HUES48 (cell line): ENCODE data around the gene LTC4S.
"Not testable (repeated sequence)": the region's sequence is repeated elsewhere in the genome, so short reads cannot be mapped to it uniquely, and the experiment has no call there.

ENCODE experiments used
- H3K27ac ChIP-seq: one replicate; pipeline ENCODE4 v1.7.0; 2013; ENCODE audit warnings: low read depth, low read length, inconsistent platforms
- H3K27me3 ChIP-seq: 2 replicates; pipeline ENCODE4 v1.6.1; 2013; ENCODE audit warnings: mild to moderate bottlenecking, low read length; ENCODE audit not compliant: control insufficient read depth, insufficient read depth
- H3K36me3 ChIP-seq: 2 replicates; pipeline ENCODE4 v1.6.1; 2013; ENCODE audit warnings: low read length; ENCODE audit not compliant: control insufficient read depth, insufficient read depth
- H3K4me1 ChIP-seq: 2 replicates; pipeline ENCODE4 v1.6.1; 2013; ENCODE audit warnings: mild to moderate bottlenecking, low read length; ENCODE audit not compliant: control insufficient read depth, insufficient read depth
- H3K4me3 ChIP-seq: 2 replicates; pipeline ENCODE4 v1.5.1; 2013; ENCODE audit warnings: mild to moderate bottlenecking, low read depth, low read length
- H3K9ac ChIP-seq: 2 replicates; pipeline ENCODE4 v1.6.1; 2013; ENCODE audit warnings: mild to moderate bottlenecking, low read depth, low read length, moderate library complexity
- H3K9me3 ChIP-seq: 2 replicates; pipeline ENCODE4 v1.6.1; 2013; ENCODE audit warnings: low read length; ENCODE audit not compliant: control insufficient read depth, insufficient read depth

Gene LTC4S

GRCh38 chr5:179793468-179794139 is at the start of gene LTC4S:
Gene LTC4S, plus strand, starts transcription at chr5:179793986. Its CDS starts 95 bp downstream, at chr5:179794081.
- peaks cover 9% of the 10 kb centered on the region; the same call in 1 of the 2 replicates for H3K4me1 ChIP-seq
- H3K9ac ChIP-seq: no peak within 1 kb of the TSS
- no peak within 1 kb of the TSS for H3K27ac ChIP-seq

GRCh38 chr5:179744106-179744505 is 49.7 kb upstream of the LTC4S start:
- H3K4me1 ChIP-seq, H3K9ac ChIP-seq, H3K27ac ChIP-seq, H3K27me3 ChIP-seq, H3K9me3 ChIP-seq, H3K4me3 ChIP-seq: not testable (repeated sequence)
- H3K36me3 ChIP-seq: peaks cover 12% of the 10 kb centered on the region

More at GRCh38 chr5:179793468-179794139, at the start of gene LTC4S:
- Histone ChIP-seq H3K4me3 (no peak within 1 kb of the TSS; the same call in 1 of the 2 replicates), H3K36me3 (peaks cover 14% of the 10 kb centered on the region), H3K27me3 (no peaks in the 10 kb centered on the region), H3K9me3 (no peaks in the 10 kb centered on the region)

GRCh38 chr5:179746872-179747271 is 46.9 kb upstream of the LTC4S start:
- Histone ChIP-seq H3K9me3 (no peaks in the 10 kb centered on the region), H3K9ac (no peak overlapping the region), H3K27ac (no peak overlapping the region), H3K4me1 (no peaks in the 10 kb centered on the region), H3K27me3 (no peaks in the 10 kb centered on the region), H3K36me3 (peaks cover 7% of the 10 kb centered on the region; the same call in 1 of the 2 replicates), H3K4me3 (no peak overlapping the region)

GRCh38 chr5:179747811-179748210 is 46.0 kb upstream of the LTC4S start:
- peaks cover 7% of the 10 kb centered on the region; the same call in 1 of the 2 replicates for H3K36me3 ChIP-seq
- H3K4me1 ChIP-seq: no peaks in the 10 kb centered on the region
- no peak overlapping the region for H3K9ac ChIP-seq
- no peaks in the 10 kb centered on the region for H3K9me3 ChIP-seq
- H3K27ac ChIP-seq: no peak overlapping the region
- no peak overlapping the region for H3K4me3 ChIP-seq
- H3K27me3 ChIP-seq: no peaks in the 10 kb centered on the region

GRCh38 chr5:179749857-179750508 is 43.8 kb upstream of the LTC4S start:
- Histone ChIP-seq H3K9ac (no peak overlapping the region), H3K27me3 (no peaks in the 10 kb centered on the region), H3K4me1 (peaks cover 10% of the 10 kb centered on the region), H3K4me3 (no peak overlapping the region), H3K36me3 (peaks cover 7% of the 10 kb centered on the region; the same call in 1 of the 2 replicates), H3K27ac (no peak overlapping the region), H3K9me3 (no peaks in the 10 kb centered on the region)

GRCh38 chr5:179753971-179754370 is 39.8 kb upstream of the LTC4S start:
- H3K36me3 ChIP-seq: peaks cover 3% of the 10 kb centered on the region; the same call in 1 of the 2 replicates
- no peak overlapping the region for H3K27ac ChIP-seq
- H3K9me3 ChIP-seq: no peaks in the 10 kb centered on the region
- no peak overlapping the region for H3K4me3 ChIP-seq
- no peaks in the 10 kb centered on the region for H3K27me3 ChIP-seq
- H3K4me1 ChIP-seq: peaks cover 16% of the 10 kb centered on the region
- H3K9ac ChIP-seq: no peak overlapping the region

GRCh38 chr5:179755022-179755421 is 38.8 kb upstream of the LTC4S start:
- peaks cover 3% of the 10 kb centered on the region; the same call in 1 of the 2 replicates for H3K36me3 ChIP-seq
- H3K9me3 ChIP-seq: no peaks in the 10 kb centered on the region
- no peak overlapping the region for H3K9ac ChIP-seq
- no peak overlapping the region for H3K4me3 ChIP-seq
- no peaks in the 10 kb centered on the region for H3K27me3 ChIP-seq
- H3K4me1 ChIP-seq: peaks cover 20% of the 10 kb centered on the region
- H3K27ac ChIP-seq: peak overlapping the region; percentile 75

GRCh38 chr5:179758955-179759354 is 34.8 kb upstream of the LTC4S start:
- H3K4me1 ChIP-seq: peaks cover 45% of the 10 kb centered on the region
- H3K27me3 ChIP-seq: no peaks in the 10 kb centered on the region
- no peaks in the 10 kb centered on the region for H3K36me3 ChIP-seq
- H3K4me3 ChIP-seq: no peak overlapping the region
- no peaks in the 10 kb centered on the region for H3K9me3 ChIP-seq
- no peak overlapping the region for H3K9ac ChIP-seq
- H3K27ac ChIP-seq: no peak overlapping the region

- Histone ChIP-seq H3K9me3 (no peaks in the 10 kb centered on the region), H3K27me3 (no peaks in the 10 kb centered on the region), H3K27ac (no peak overlapping the region), H3K4me3 (no peak overlapping the region), H3K9ac (no peak overlapping the region), H3K36me3 (no peaks in the 10 kb centered on the region), H3K4me1 (peaks cover 37% of the 10 kb centered on the region)
Observed at GRCh38 chr5:179759581-179760551, 33.9 kb upstream of the LTC4S start.

GRCh38 chr5:179762079-179762780 is 31.6 kb upstream of the LTC4S start:
- Histone ChIP-seq H3K9me3 (no peaks in the 10 kb centered on the region), H3K4me3 (no peak overlapping the region), H3K4me1 (peaks cover 31% of the 10 kb centered on the region), H3K27me3 (no peaks in the 10 kb centered on the region), H3K27ac (peak overlapping the region; percentile 65), H3K36me3 (peaks cover 23% of the 10 kb centered on the region), H3K9ac (no peak overlapping the region; the same call in 1 of the 2 replicates)
